ENCODE data around the gene POLR3A. TPM values are rescaled to one million over a fixed set of nuclear protein-coding genes. Genes with fewer than 3 reads are reported as not detected.

Gene POLR3A
- total RNA-seq, 1 experiment from 2014 or later: 25.5 TPM

- no TSS peak for BruUV-seq (replicated peaks)
- H3K4me3 ChIP-seq (ENCODE audit: low read depth, low read length): no peak overlapping the region
- H3K36me3 Mint-ChIP-seq (ENCODE audit: insufficient read depth, unreplicated experiment): peaks cover 44% of the 10 kb centered on the region
- no peaks in the 10 kb centered on the region for H3K9me3 Mint-ChIP-seq (ENCODE audit: unreplicated experiment)
- TF ChIP-seq CTCF (IDR thresholded peaks at IDR 0.05; ENCODE audit: insufficient read depth in 1 of 2, low read depth in 1 of 2, low read length in 1 of 2, severe bottlenecking in 1 of 2, unreplicated experiment in 1 of 2): no peak
- no peaks in the 10 kb centered on the region for H3K27me3 ChIP-seq (replicated peaks; ENCODE audit: control insufficient read depth, insufficient read depth, low read length)
- intact Hi-C loops (cut with micrococcal nuclease; ENCODE audit: unreplicated experiment): loop anchor here (1.0 to 10.0 kb wide), 4 partner anchors 119 to 1149 kb away; no protein-coding TSS in a partner anchor
- no peaks in the 10 kb centered on the region for H3K27me3 Mint-ChIP-seq (ENCODE audit: insufficient read depth, unreplicated experiment)
- DNase-seq: no peak
- H3K36me3 ChIP-seq (ENCODE audit: control insufficient read depth, insufficient read depth, low read length): peaks cover 1% of the 10 kb centered on the region; the same call in 1 of the 2 replicates
- no peaks in the 10 kb centered on the region for H3K4me1 Mint-ChIP-seq (ENCODE audit: low read depth, unreplicated experiment)
- H3K4me1 ChIP-seq: no peaks in the 10 kb centered on the region
- ChIA-PET CTCF (interaction anchor here (0.6 to 1.6 kb wide), 16 partner anchors 7 to 1149 kb away, joined by 3 to 10 read pairs (median 4); no protein-coding TSS in a partner anchor), POLR2A (interaction anchor here (0.8 kb wide), 1 partner anchor 10 kb away, joined by 4 read pairs; no protein-coding TSS in a partner anchor)
- H3K27ac Mint-ChIP-seq (ENCODE audit: unreplicated experiment): no peak overlapping the region
- no peaks in the 10 kb centered on the region for H3K9me3 ChIP-seq
- H3K4me3 Mint-ChIP-seq (ENCODE audit: unreplicated experiment): no peak overlapping the region
Observed at GRCh38 chr10:78046711-78047269, 17.5 kb upstream of the POLR3A start.

- no peaks in the 10 kb centered on the region for H3K4me1 ChIP-seq
- BruUV-seq (replicated peaks): no TSS peak
- no peak for DNase-seq
- H3K9me3 ChIP-seq: no peaks in the 10 kb centered on the region
- Mint-ChIP-seq H3K36me3 (ENCODE audit: insufficient read depth, unreplicated experiment) (peaks cover 54% of the 10 kb centered on the region), H3K4me1 (ENCODE audit: low read depth, unreplicated experiment) (peaks cover 5% of the 10 kb centered on the region), H3K4me3 (ENCODE audit: unreplicated experiment) (no peak overlapping the region), H3K27ac (ENCODE audit: unreplicated experiment) (no peak overlapping the region), H3K9me3 (ENCODE audit: unreplicated experiment) (no peaks in the 10 kb centered on the region), H3K27me3 (ENCODE audit: insufficient read depth, unreplicated experiment) (no peaks in the 10 kb centered on the region)
- H3K27me3 ChIP-seq (replicated peaks; ENCODE audit: control insufficient read depth, insufficient read depth, low read length): no peaks in the 10 kb centered on the region
- peaks cover 5% of the 10 kb centered on the region for H3K36me3 ChIP-seq (ENCODE audit: control insufficient read depth, insufficient read depth, low read length)
- no peak overlapping the region for H3K4me3 ChIP-seq (ENCODE audit: low read depth, low read length)
- intact Hi-C loops (cut with micrococcal nuclease; ENCODE audit: unreplicated experiment): loop anchor here (10.0 kb wide), 1 partner anchor 1009 kb away; no protein-coding TSS in a partner anchor
- ChIA-PET CTCF (interaction anchor here (0.6 to 1.1 kb wide), 3 partner anchors 89 to 188 kb away, joined by 3 to 5 read pairs (median 3); no protein-coding TSS in a partner anchor), POLR2A (interaction anchor here (0.6 kb wide), 1 partner anchor 217 kb away, joined by 6 read pairs; no protein-coding TSS in a partner anchor)
- TF ChIP-seq CTCF (IDR thresholded peaks at IDR 0.05; ENCODE audit: insufficient read depth in 1 of 2, low read depth in 1 of 2, low read length in 1 of 2, severe bottlenecking in 1 of 2, unreplicated experiment in 1 of 2): no peak
Observed at GRCh38 chr10:78045856-78046255, 16.5 kb upstream of the POLR3A start.

GRCh38 chr10:78045237-78045636 is 15.9 kb upstream of the POLR3A start:
- Histone ChIP-seq H3K4me3 (ENCODE audit: low read depth, low read length) (no peak overlapping the region), H3K9me3 (no peaks in the 10 kb centered on the region), H3K36me3 (ENCODE audit: control insufficient read depth, insufficient read depth, low read length) (peaks cover 7% of the 10 kb centered on the region), H3K27me3 (replicated peaks; ENCODE audit: control insufficient read depth, insufficient read depth, low read length) (no peaks in the 10 kb centered on the region), H3K4me1 (no peaks in the 10 kb centered on the region)
- Mint-ChIP-seq H3K4me3 (ENCODE audit: unreplicated experiment) (no peak overlapping the region), H3K36me3 (ENCODE audit: insufficient read depth, unreplicated experiment) (peaks cover 60% of the 10 kb centered on the region), H3K9me3 (ENCODE audit: unreplicated experiment) (no peaks in the 10 kb centered on the region), H3K27me3 (ENCODE audit: insufficient read depth, unreplicated experiment) (no peaks in the 10 kb centered on the region), H3K27ac (ENCODE audit: unreplicated experiment) (no peak overlapping the region), H3K4me1 (ENCODE audit: low read depth, unreplicated experiment) (peaks cover 7% of the 10 kb centered on the region)
- intact Hi-C loops (cut with micrococcal nuclease; ENCODE audit: unreplicated experiment): loop anchor here (10.0 kb wide), 1 partner anchor 1010 kb away; no protein-coding TSS in a partner anchor
- ChIA-PET POLR2A (no interaction called here), CTCF (no interaction called here)
- no TSS peak for BruUV-seq (replicated peaks)
- DNase-seq: no peak
- no peak for TF ChIP-seq CTCF (IDR thresholded peaks at IDR 0.05; ENCODE audit: insufficient read depth in 1 of 2, low read depth in 1 of 2, low read length in 1 of 2, severe bottlenecking in 1 of 2, unreplicated experiment in 1 of 2)

All from Caco-2 (cell line).